Suprapubic skin (tissue), 3 donors: ENCODE data around the gene TBR1.

Source experiments
- EP300 ChIP-seq: sonication (generic); formaldehyde crosslinking; IDR thresholded peaks from one replicate; pipeline ENCODE4 v1.6.1; 2017; ENCODE audit warnings: antibody characterized with exemption
- POLR2A ChIP-seq, 2 donors: fragments of 450-650 bp; IDR thresholded peaks; one replicate each; pipeline ENCODE4 v1.6.1; 2017; ENCODE audit warnings: antibody characterized with exemption in 2 of 2, mild to moderate bottlenecking in 2 of 2, moderate library complexity in 2 of 2
- TF ChIP-seq, protein P1 (sequence below), 2 donors: fragments of 200-600 bp in 1 of 2; fragments of 450-650 bp in 1 of 2; sonication (generic) in 1 of 2; IDR thresholded peaks; one replicate each; pipeline ENCODE4 v1.5.1; 2016 to 2019; ENCODE audit warnings: antibody characterized with exemption in 2 of 2, mild to moderate bottlenecking in 1 of 2, moderate library complexity in 1 of 2

GRCh38 chr2:161417438-161418274 is 1.6 kb downstream of the TBR1 start:
- TF ChIP-seq POLR2A (IDR thresholded peaks at IDR 0.05): no peak
- TF ChIP-seq, protein P1, sequence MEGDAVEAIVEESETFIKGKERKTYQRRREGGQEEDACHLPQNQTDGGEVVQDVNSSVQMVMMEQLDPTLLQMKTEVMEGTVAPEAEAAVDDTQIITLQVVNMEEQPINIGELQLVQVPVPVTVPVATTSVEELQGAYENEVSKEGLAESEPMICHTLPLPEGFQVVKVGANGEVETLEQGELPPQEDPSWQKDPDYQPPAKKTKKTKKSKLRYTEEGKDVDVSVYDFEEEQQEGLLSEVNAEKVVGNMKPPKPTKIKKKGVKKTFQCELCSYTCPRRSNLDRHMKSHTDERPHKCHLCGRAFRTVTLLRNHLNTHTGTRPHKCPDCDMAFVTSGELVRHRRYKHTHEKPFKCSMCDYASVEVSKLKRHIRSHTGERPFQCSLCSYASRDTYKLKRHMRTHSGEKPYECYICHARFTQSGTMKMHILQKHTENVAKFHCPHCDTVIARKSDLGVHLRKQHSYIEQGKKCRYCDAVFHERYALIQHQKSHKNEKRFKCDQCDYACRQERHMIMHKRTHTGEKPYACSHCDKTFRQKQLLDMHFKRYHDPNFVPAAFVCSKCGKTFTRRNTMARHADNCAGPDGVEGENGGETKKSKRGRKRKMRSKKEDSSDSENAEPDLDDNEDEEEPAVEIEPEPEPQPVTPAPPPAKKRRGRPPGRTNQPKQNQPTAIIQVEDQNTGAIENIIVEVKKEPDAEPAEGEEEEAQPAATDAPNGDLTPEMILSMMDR (IDR thresholded peaks at IDR 0.05): no peak
- TF ChIP-seq EP300: no peak
